Breast epithelium (tissue), 4 donors: ENCODE data around the gene FGD2. TPM values are rescaled to one million over a fixed set of nuclear protein-coding genes. Genes with fewer than 3 reads are reported as not detected.

Source experiments
- DNase-seq, 2 donors: peaks; one replicate each; pipeline ENCODE4 v3.0.0-alpha.2; 2019; ENCODE audit warnings: low spot score in 2 of 2
- H3K27ac ChIP-seq, 2 donors: fragments of 200-600 bp; sonication (generic) in 1 of 2; one replicate each; pipeline ENCODE4 v1.5.1; 2016 to 2019; ENCODE audit warnings: mild to moderate bottlenecking in 1 of 2
- H3K27me3 ChIP-seq, 2 donors: fragments of 200-600 bp; sonication (generic) in 1 of 2; one replicate each; pipeline versions ENCODE4 v1.5.1 to v1.6.0; 2017 to 2019; ENCODE audit warnings: control low read depth in 1 of 2, mild to moderate bottlenecking in 1 of 2
- H3K36me3 ChIP-seq: fragments of 200-600 bp; one replicate; pipeline ENCODE4 v1.5.1; 2019
- H3K4me1 ChIP-seq, 2 donors: fragments of 200-600 bp; sonication (generic); one replicate each; pipeline ENCODE4 v1.5.1; 2016 to 2019; ENCODE audit warnings: control low read depth in 1 of 2
- H3K4me3 ChIP-seq, 3 donors: fragments of 200-600 bp; sonication (generic); 1 replicate in 2 of 3; 2 replicates in 1 of 3; pipeline ENCODE4 v1.5.1; 2016 to 2019; ENCODE audit warnings: mild to moderate bottlenecking in 3 of 3, moderate library complexity in 2 of 3
- H3K9me3 ChIP-seq, 2 donors: fragments of 200-600 bp; sonication (generic) in 1 of 2; one replicate each; pipeline ENCODE4 v1.5.1; 2016 to 2019; ENCODE audit warnings: control low read depth in 1 of 2
- CTCF ChIP-seq, 3 donors: fragments of 450-650 bp; IDR thresholded peaks; one replicate each; pipeline ENCODE4 v1.5.1; 2016 to 2017; ENCODE audit warnings: antibody characterized with exemption in 3 of 3, mild to moderate bottlenecking in 3 of 3, moderate library complexity in 3 of 3
- POLR2A ChIP-seq: fragments of 450-650 bp; IDR thresholded peaks from one replicate; pipeline ENCODE4 v1.6.1; 2016; ENCODE audit warnings: antibody characterized with exemption, mild to moderate bottlenecking, moderate library complexity
- POLR2AphosphoS5 ChIP-seq, 3 donors: sonication (generic); formaldehyde crosslinking; IDR thresholded peaks; one replicate each; pipeline ENCODE4 v1.6.1; 2017; ENCODE audit warnings: antibody characterized with exemption in 3 of 3
- intact Hi-C: fragments of 100-400 bp; cut with DNase I; formaldehyde crosslinking; loops from one replicate; pipeline ENCODE4 v1.15.1; 2023; ENCODE audit warnings: low total_unique reads
- total RNA-seq, 3 donors: library from RNA; depleted of rRNA; stranded (reverse); fragments of >200 nt; gene quantifications; one replicate each; pipeline ENCODE4 v1.1.0, GENCODE V29; 2016

Gene FGD2
- total RNA-seq, 3 donors from 2014 or later = 11.5 to 51.4 (median 18.6) TPM

DNA sequence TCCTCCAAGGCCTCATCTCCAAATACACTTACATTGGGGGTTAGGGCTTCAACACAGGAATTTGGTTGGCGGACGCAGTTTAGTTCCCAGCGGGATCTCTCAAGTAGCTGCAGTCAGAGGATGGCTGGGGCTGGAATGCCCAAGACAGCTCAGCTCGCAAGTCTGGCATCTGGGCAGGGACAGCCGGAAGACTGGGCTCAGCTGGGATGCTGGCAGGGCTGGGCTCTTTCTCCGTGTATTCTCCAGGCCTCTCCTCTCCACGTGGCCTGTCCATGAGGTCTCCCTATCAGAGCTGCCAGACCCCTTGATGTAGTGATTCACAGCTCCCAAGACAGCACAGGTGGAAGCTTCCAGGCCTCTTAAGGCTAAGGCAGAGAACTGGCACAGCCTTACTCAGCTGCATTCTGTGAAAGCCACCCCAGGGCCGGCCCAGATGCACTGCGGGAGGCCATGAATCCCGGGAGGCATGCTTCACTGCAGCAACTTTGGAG is 5.0 kb downstream of the FGD2 start:
- DNase-seq = no peak
- Histone ChIP-seq H3K27ac (no peak overlapping the region), H3K4me3 (no peak overlapping the region), H3K36me3 (no peaks in the 10 kb centered on the region), H3K9me3 (no peaks in the 10 kb centered on the region), H3K4me1 (no peaks in the 10 kb centered on the region), H3K27me3 (no peaks in the 10 kb centered on the region)
- intact Hi-C loops = loop anchor here (10.0 kb wide), 1 partner anchor 126 kb away; the partner anchor contains the start of gene C6orf89
- TF ChIP-seq POLR2A = no peak

GRCh38 chr6:37011656-37012378 is 6.4 kb downstream of the FGD2 start:
- H3K4me3 ChIP-seq = no peak overlapping the region
- no peaks in the 10 kb centered on the region for H3K36me3 ChIP-seq
- H3K4me1 ChIP-seq = no peaks in the 10 kb centered on the region
- no peak for DNase-seq
- H3K27ac ChIP-seq = no peak overlapping the region
- no peaks in the 10 kb centered on the region for H3K27me3 ChIP-seq
- TF ChIP-seq CTCF (IDR thresholded peaks at IDR 0.05) (no peak), POLR2AphosphoS5 (IDR thresholded peaks at IDR 0.05) (no peak)
- no peaks in the 10 kb centered on the region for H3K9me3 ChIP-seq
- intact Hi-C loops = loop anchor here (10.0 kb wide), 1 partner anchor 127 kb away; the partner anchor contains the start of gene C6orf89

GRCh38 chr6:37013516-37014491 is 8.3 kb downstream of the FGD2 start:
- no peaks in the 10 kb centered on the region for H3K9me3 ChIP-seq
- intact Hi-C loops = loop anchor here (10.0 kb wide), 1 partner anchor 129 kb away; the partner anchor contains the start of gene C6orf89
- no peak overlapping the region for H3K4me3 ChIP-seq
- H3K36me3 ChIP-seq = no peaks in the 10 kb centered on the region
- no peak for DNase-seq
- no peaks in the 10 kb centered on the region for H3K27me3 ChIP-seq
- peaks cover under 1 to 1% of the 10 kb centered on the region in 2 donors for H3K4me1 ChIP-seq
- no peak overlapping the region for H3K27ac ChIP-seq
- TF ChIP-seq POLR2AphosphoS5 (IDR thresholded peaks at IDR 0.05) = no peak
- TF ChIP-seq CTCF (IDR thresholded peaks at IDR 0.05) = no peak
- no peak for TF ChIP-seq POLR2A

GRCh38 chr6:37014667-37015066 is 9.2 kb downstream of the FGD2 start:
- Histone ChIP-seq H3K27me3 (no peaks in the 10 kb centered on the region), H3K36me3 (no peaks in the 10 kb centered on the region), H3K4me1 (peaks cover 3 to 7% of the 10 kb centered on the region in 2 donors), H3K27ac (no peak overlapping the region), H3K9me3 (no peaks in the 10 kb centered on the region), H3K4me3 (no peak overlapping the region)
- no peak for DNase-seq
- TF ChIP-seq POLR2A (no peak), CTCF (IDR thresholded peaks at IDR 0.05) (no peak), POLR2AphosphoS5 (IDR thresholded peaks at IDR 0.05) (no peak)
- intact Hi-C loops = loop anchor here (10.0 kb wide), 1 partner anchor 130 kb away; the partner anchor contains the start of gene C6orf89

GRCh38 chr6:37015532-37015931 is 10.1 kb downstream of the FGD2 start:
- Histone ChIP-seq H3K27me3 (no peaks in the 10 kb centered on the region), H3K36me3 (no peaks in the 10 kb centered on the region), H3K27ac (no peak overlapping the region), H3K4me1 (peaks cover 3 to 7% of the 10 kb centered on the region in 2 donors), H3K9me3 (no peaks in the 10 kb centered on the region), H3K4me3 (no peak overlapping the region)
- intact Hi-C loops = loop anchor here (10.0 kb wide), 1 partner anchor 131 kb away; the partner anchor contains the start of gene C6orf89
- no peak for TF ChIP-seq POLR2AphosphoS5 (IDR thresholded peaks at IDR 0.05)
- no peak for TF ChIP-seq CTCF (IDR thresholded peaks at IDR 0.05)
- TF ChIP-seq POLR2A = no peak
- DNase-seq = no peak
